ENCODE measurements around the gene PARP6.

- no peak for TF ChIP-seq CTCF (IDR thresholded peaks at IDR 0.05)
- no peak for TF ChIP-seq POLR2A (IDR thresholded peaks at IDR 0.05)
These were observed 49.1 kb downstream of the PARP6 start for GRCh38 chr15:72223278-72223677.

Measured in right lobe of liver (tissue), 4 donors.